Heart left ventricle (tissue), 16 donors: ENCODE data around the gene BOK. TPM values are rescaled to one million over a fixed set of nuclear protein-coding genes. Genes with fewer than 3 reads are reported as not detected.

Source experiments
- ATAC-seq, 4 donors: fragments of 200-7000 bp; cut with Tn5 transposase; one replicate each; pipeline ENCODE4 v1.9.1; 2020 to 2022; ENCODE audit warnings: moderate library complexity in 4 of 4, mild to moderate bottlenecking in 3 of 4, moderate number of reproducible peaks in 1 of 4
- DNase-seq, 5 donors: peaks; one replicate each; pipeline ENCODE4 v3.0.0-alpha.2; 2020
- H3K27ac ChIP-seq, 12 donors: fragments of 200-600 bp; sonication (generic) in 4 of 12; one replicate each; pipeline versions ENCODE4 v1.5.0 to v1.8.0; 2016 to 2022; ENCODE audit warnings: mild to moderate bottlenecking in 2 of 12
- H3K27me3 ChIP-seq, 9 donors: fragments of 200-600 bp; sonication (generic) in 2 of 9; one replicate each; pipeline versions ENCODE4 v1.5.1 to v1.8.0; 2016 to 2022; ENCODE audit warnings: mild to moderate bottlenecking in 3 of 9
- H3K36me3 ChIP-seq, 9 donors: fragments of 200-600 bp; sonication (generic) in 2 of 9; one replicate each; pipeline versions ENCODE4 v1.5.0 to v1.8.0; 2018 to 2022; ENCODE audit warnings: mild to moderate bottlenecking in 2 of 9
- H3K4me1 ChIP-seq, 12 donors: fragments of 200-600 bp; sonication (generic) in 4 of 12; one replicate each; pipeline versions ENCODE4 v1.5.0 to v1.8.0; 2016 to 2022; ENCODE audit warnings: mild to moderate bottlenecking in 3 of 12
- H3K4me3 ChIP-seq, 12 donors: fragments of 200-600 bp; sonication (generic) in 4 of 12; one replicate each; pipeline versions ENCODE4 v1.5.0 to v1.8.0; 2017 to 2022; ENCODE audit warnings: mild to moderate bottlenecking in 9 of 12, moderate library complexity in 4 of 12
- H3K9me3 ChIP-seq, 12 donors: fragments of 200-600 bp; sonication (generic) in 4 of 12; one replicate each; pipeline versions ENCODE4 v1.5.0 to v1.8.0; 2016 to 2022; ENCODE audit warnings: mild to moderate bottlenecking in 1 of 12
- POLR2A ChIP-seq, 2 donors: fragments of 450-650 bp; IDR thresholded peaks; one replicate each; pipeline ENCODE4 v1.6.1; 2017; ENCODE audit warnings: antibody characterized with exemption in 2 of 2, mild to moderate bottlenecking in 2 of 2, moderate library complexity in 2 of 2
- WGBS, 4 donors: extraction: QIAGEN DNeasy Blood & Tissue Kit in 2 of 4; methylation state at CpG; one replicate each; pipeline versions ENCODE4 v1.1.5 to v1.1.7; 2013 to 2018; 5-methylcytosine and 5-hydroxymethylcytosine counted together
- intact Hi-C, 10 donors: fragments of 100-400 bp; cut with DNase I; formaldehyde crosslinking; loops; one replicate each; pipeline versions ENCODE4 v1.11.1 to v1.14.2; 2022
- polyA plus RNA-seq, 2 donors: library from polyadenylated mRNA; stranded (reverse); fragments of 200-250 nt; gene quantifications; one replicate each; pipeline ENCODE4 v1.2.3, GENCODE V29; 2013
- total RNA-seq, 9 donors: library from RNA; depleted of rRNA in 2 of 9; stranded (reverse); fragments of >200 nt in 2 of 9; fragmentation: NEBNext Ultra II Directional in 3 of 9; extraction: Animal tissue kit (Norgen Biotek cat#: 25700) in 3 of 9; gene quantifications; one replicate each; pipeline versions ENCODE4 v1.1.0 to v1.2.4, GENCODE V29; 2016 to 2023
- TF ChIP-seq, protein P1 (sequence below), 12 donors: fragments of 200-600 bp; sonication (generic) in 4 of 12; IDR thresholded peaks; one replicate each; pipeline versions ENCODE4 v1.5.0 to v1.8.0; 2018 to 2022; ENCODE audit warnings: antibody characterized with exemption in 12 of 12, mild to moderate bottlenecking in 5 of 12
- donor health status: ischemic (EF 13 %, LVEDD 7.1; RV severe dilation, severe dysfunction).
- donor health status: healthy with polysubstance abuse.
- donor health status: DM: no; HTN: yes; CAD: no.
- donor health status: DM: no; HTN: no; CAD: no.
- donor health status: ischemic (EF 25% LVEDD 6.9; RV normal size, moderate dysfunction).
- donor health status: ischemic (EF 25% LVEDD 5.7; RV mildly dilated, moderate dysfunction).
- donor health status: healthy.
- donor health status: DM: yes; HTN: yes; CAD: no.
- donor health status: ischemic (EF 35%, LVEDD 5.7; RV mildly dilated, moderate dysfunction).
- donor health status: nonischemic (EF 11% LVEDD 7.7; RV severe dilation, severe dysfunction).
- donor health status: DM: yes; HTN: yes; CAD: no.
- donor health status: PGD.
- donor health status: ischemic (EF 29% LVEDD 5.4; RV normal size, mild dysfunction).
- donor health status: nonischemic (EF 23%, LVEDD 6.1; RV moderate dilation, normal function).

Gene BOK
- total and polyA plus RNA-seq, 11 donors: 1.4 to 22.3 (median 8.4) TPM

DNA sequence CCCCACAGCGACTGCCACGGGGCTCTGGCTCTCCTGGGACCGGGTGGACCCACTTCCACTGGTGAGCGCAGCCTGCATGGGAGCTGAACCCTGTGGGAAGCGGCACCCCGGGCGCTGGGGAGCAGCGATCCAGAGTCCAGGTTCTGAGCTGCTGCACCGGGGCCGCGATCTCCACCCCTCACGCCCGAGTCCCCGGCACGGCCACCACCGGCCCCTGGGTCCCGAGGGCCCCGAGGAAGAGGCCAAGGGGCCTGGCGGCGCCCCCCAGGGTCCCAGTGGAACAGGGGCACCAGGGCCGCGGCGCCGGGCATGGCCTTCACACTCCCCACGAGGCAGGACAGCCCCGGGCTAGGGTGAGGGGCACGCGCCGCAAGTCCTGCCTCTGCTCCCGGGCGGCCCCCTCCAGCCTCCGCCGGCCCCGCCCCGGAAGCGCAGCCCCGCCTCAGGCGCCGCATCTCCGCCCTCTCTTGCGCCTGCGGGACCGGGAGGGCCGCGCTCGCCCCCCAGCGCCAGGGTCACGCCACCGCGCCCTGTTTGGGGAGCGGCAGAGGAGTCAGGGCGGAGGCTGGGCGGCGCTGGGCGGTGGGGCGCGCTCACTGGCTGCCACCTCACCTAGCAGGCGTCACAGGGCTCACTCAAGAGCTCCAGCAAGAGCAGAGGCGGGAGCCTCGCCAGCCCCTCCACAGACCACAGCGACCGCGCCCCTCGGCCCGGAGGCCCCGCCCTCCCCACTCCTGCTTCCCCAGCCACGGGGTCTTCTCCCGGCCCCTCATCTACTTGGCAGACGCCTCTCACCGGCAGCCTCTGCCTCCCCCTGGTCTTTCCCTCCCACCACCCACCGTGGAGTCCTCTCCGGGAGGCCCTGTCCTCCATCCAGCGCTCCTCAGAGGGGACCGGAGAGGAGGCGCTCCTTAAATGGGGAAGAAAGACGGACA lies 51.6 kb downstream of the BOK start:
- intact Hi-C loops: loop anchor here in 6 of 10 donors (2.0 to 10.0 kb wide), 5 partner anchors 27 to 255 kb away; partner anchors contain the start of genes STK25 (in 5 of the 6), FARP2 (in 2 of the 6), ATG4B (in 1 of the 6) and THAP4 (in 1 of the 6)
- TF ChIP-seq, protein P1, sequence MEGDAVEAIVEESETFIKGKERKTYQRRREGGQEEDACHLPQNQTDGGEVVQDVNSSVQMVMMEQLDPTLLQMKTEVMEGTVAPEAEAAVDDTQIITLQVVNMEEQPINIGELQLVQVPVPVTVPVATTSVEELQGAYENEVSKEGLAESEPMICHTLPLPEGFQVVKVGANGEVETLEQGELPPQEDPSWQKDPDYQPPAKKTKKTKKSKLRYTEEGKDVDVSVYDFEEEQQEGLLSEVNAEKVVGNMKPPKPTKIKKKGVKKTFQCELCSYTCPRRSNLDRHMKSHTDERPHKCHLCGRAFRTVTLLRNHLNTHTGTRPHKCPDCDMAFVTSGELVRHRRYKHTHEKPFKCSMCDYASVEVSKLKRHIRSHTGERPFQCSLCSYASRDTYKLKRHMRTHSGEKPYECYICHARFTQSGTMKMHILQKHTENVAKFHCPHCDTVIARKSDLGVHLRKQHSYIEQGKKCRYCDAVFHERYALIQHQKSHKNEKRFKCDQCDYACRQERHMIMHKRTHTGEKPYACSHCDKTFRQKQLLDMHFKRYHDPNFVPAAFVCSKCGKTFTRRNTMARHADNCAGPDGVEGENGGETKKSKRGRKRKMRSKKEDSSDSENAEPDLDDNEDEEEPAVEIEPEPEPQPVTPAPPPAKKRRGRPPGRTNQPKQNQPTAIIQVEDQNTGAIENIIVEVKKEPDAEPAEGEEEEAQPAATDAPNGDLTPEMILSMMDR (IDR thresholded peaks at IDR 0.05): peak; percentile 55 to 82 (median 70)
- TF ChIP-seq POLR2A (IDR thresholded peaks at IDR 0.05): peak in 1 of 2 donors; percentile 47
- no peaks in the 10 kb centered on the region for H3K9me3 ChIP-seq
- no peaks in the 10 kb centered on the region for H3K27me3 ChIP-seq
- H3K27ac ChIP-seq: peak overlapping the region; percentile 3 to 90 (median 72)
- H3K36me3 ChIP-seq: peaks cover 0 to 27% (median 16%) of the 10 kb centered on the region in 9 donors
- peak overlapping the region; percentile 54 to 69 (median 61) for H3K4me3 ChIP-seq
- peaks cover 0 to 34% (median 16%) of the 10 kb centered on the region in 12 donors for H3K4me1 ChIP-seq
- 7 to 22% (median 8%) methylated on average over 18 to 76 of the region's 76 CpGs for WGBS, 4 donors
- ATAC-seq: peak; percentile 81 to 96 (median 96)
- DNase-seq: peak; percentile 79 to 92 (median 89)

DNA sequence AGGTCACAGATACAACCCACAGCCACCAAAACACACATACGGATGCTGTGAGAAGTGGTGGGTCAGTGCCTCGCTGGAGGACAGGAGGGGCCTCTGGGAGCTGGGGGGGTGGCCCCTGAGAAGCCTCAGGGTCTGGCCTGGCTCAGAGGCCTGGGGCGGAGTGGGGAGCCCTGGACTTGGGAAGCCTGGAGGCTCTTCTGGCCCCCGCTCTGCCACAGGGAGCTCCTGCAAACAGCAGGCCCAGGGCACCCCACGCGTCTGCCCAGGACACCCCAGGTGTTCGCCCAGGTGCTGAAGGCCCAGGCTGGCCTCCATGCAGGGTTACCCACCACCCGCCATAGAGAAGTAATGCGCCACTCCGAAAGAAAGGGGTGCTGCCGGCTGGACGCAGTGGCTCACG lies 52.5 kb downstream of the BOK start:
- H3K27me3 ChIP-seq: no peaks in the 10 kb centered on the region
- peaks cover 0 to 18% (median 7%) of the 10 kb centered on the region in 9 donors for H3K36me3 ChIP-seq
- WGBS, 4 donors: 90 to 96% (median 93%) methylated on average over 11 to 13 of the region's 13 CpGs
- H3K9me3 ChIP-seq: no peaks in the 10 kb centered on the region
- intact Hi-C loops: loop anchor here in 6 of 10 donors (2.0 to 10.0 kb wide), 5 partner anchors 26 to 256 kb away; partner anchors contain the start of genes STK25 (in 5 of the 6), FARP2 (in 2 of the 6), ATG4B (in 1 of the 6) and THAP4 (in 1 of the 6)
- peaks cover 0 to 39% (median 20%) of the 10 kb centered on the region in 12 donors for H3K4me1 ChIP-seq
- H3K4me3 ChIP-seq: no peak overlapping the region
- ATAC-seq: no peak
- DNase-seq: no peak
- TF ChIP-seq, protein P1 (IDR thresholded peaks at IDR 0.05): no peak
- no peak for TF ChIP-seq POLR2A (IDR thresholded peaks at IDR 0.05)
- peak overlapping the region in 5 of 12 donors; percentile 70 to 90 (median 75) for H3K27ac ChIP-seq

DNA sequence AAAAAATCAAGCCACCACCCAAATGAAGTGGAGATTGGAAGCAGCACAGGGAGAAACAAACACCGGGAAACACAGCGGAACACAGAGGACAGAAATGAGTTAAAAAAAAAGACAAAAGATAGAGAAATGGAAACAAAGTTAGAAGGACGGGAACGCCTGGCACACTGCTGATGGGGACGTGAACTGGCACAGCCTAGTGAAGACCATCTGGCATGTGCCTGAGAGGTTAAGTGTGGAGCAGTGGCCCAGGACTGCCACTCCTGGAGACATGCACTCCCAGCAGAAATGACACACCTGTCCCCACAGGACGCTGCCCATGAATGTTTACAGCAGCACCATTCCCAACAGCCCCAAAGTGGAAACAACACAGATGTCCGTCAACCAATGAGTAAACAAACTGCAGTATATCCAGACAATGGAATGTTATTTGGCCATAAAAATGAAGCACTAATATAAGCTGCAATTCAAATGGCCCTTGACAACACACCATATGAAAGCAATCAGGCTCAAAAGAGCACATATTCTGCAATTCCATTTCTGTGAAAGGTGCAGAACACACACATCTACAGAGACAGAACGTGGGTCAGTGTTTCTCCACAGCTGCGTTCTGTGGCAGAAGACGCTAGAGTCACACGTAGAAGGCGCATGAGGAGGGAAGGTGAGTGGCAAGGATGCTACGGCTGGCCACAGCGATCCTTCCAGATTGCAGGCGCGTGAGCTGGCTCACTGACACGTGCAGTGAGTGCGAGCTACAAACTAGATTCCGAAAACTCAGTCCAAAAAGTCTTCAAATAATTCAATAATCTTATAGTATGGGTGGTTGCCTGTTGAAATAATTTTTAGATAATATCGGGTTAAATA lies 53.8 kb downstream of the BOK start:
- Histone ChIP-seq H3K27me3 (no peaks in the 10 kb centered on the region), H3K4me1 (peaks cover 0 to 51% (median 24%) of the 10 kb centered on the region in 12 donors), H3K4me3 (no peak overlapping the region), H3K27ac (peak overlapping the region in 4 of 12 donors; percentile 11 to 35 (median 17)), H3K36me3 (peaks cover 0 to 6% (median 4%) of the 10 kb centered on the region in 9 donors), H3K9me3 (no peaks in the 10 kb centered on the region)
- intact Hi-C loops: loop anchor here in 6 of 10 donors (5.0 to 10.0 kb wide), 3 partner anchors 105 to 258 kb away; partner anchors contain the start of genes STK25 (in 4 of the 6) and FARP2 (in 2 of the 6)
- 77 to 85% (median 83%) methylated on average over 20 of the region's 20 CpGs for WGBS, 4 donors
- no peak for TF ChIP-seq POLR2A (IDR thresholded peaks at IDR 0.05)
- DNase-seq: no peak
- ATAC-seq: no peak
